Right lobe of liver (tissue), 6 donors: ENCODE data around the gene COG7. TPM values are rescaled to one million over a fixed set of nuclear protein-coding genes. Genes with fewer than 3 reads are reported as not detected.

Source experiments
- ATAC-seq, 4 donors: fragments of 200-7000 bp; cut with Tn5 transposase; one replicate each; pipeline ENCODE4 v1.9.1; 2020; ENCODE audit warnings: mild to moderate bottlenecking in 4 of 4, moderate library complexity in 4 of 4
- DNase-seq, 3 donors: peaks; one replicate each; pipeline ENCODE4 v3.0.0-alpha.2; 2020
- H3K27ac ChIP-seq, 3 donors: fragments of 200-600 bp; one replicate each; pipeline ENCODE4 v1.8.0; 2022
- H3K27me3 ChIP-seq, 2 donors: fragments of 200-600 bp; one replicate each; pipeline ENCODE4 v1.8.0; 2022
- H3K36me3 ChIP-seq, 4 donors: fragments of 200-600 bp; sonication (generic) in 1 of 4; one replicate each; pipeline versions ENCODE4 v1.5.1 to v1.8.0; 2017 to 2022; ENCODE audit warnings: control low read depth in 1 of 4
- H3K4me1 ChIP-seq, 4 donors: fragments of 200-600 bp; sonication (generic) in 1 of 4; one replicate each; pipeline versions ENCODE4 v1.5.1 to v1.8.0; 2017 to 2022; ENCODE audit warnings: control low read depth in 1 of 4
- H3K4me3 ChIP-seq, 3 donors: fragments of 200-600 bp; one replicate each; pipeline ENCODE4 v1.8.0; 2022
- H3K9me3 ChIP-seq, 4 donors: fragments of 200-600 bp; sonication (generic) in 1 of 4; one replicate each; pipeline versions ENCODE4 v1.5.1 to v1.8.0; 2017 to 2022; ENCODE audit warnings: control low read depth in 1 of 4
- POLR2A ChIP-seq: fragments of 450-650 bp; IDR thresholded peaks from one replicate; pipeline ENCODE4 v1.6.1; 2017; ENCODE audit warnings: antibody characterized with exemption, mild to moderate bottlenecking
- WGBS: methylation state at CpG from one replicate; pipeline ENCODE4 v1.1.6; 2018; ENCODE audit warnings: low coverage, low lambda C conversion rate; ENCODE audit not compliant: insufficient coverage; ENCODE audit errors: missing lambda C conversion rate; 5-methylcytosine and 5-hydroxymethylcytosine counted together
- intact Hi-C, 2 donors: fragments of 100-400 bp; cut with DNase I; formaldehyde crosslinking; loops; one replicate each; pipeline versions ENCODE4 v1.11.2 to v1.14.1; 2022
- total RNA-seq, 6 experiments: library from RNA; depleted of rRNA in 2 of 6; stranded (reverse); fragments of >200 nt in 2 of 6; fragmentation: NEBNext Ultra II Directional in 3 of 6; extraction: Animal tissue kit (Norgen Biotek cat#: 25700) in 3 of 6; gene quantifications; one replicate each; pipeline versions ENCODE4 v1.1.0 to v1.2.4, GENCODE V29; 2016 to 2023
- TF ChIP-seq, protein P1 (sequence below), 4 donors: fragments of 200-600 bp in 3 of 4; fragments of 450-650 bp in 1 of 4; IDR thresholded peaks; one replicate each; pipeline versions ENCODE4 v1.5.1 to v1.8.0; 2016 to 2022; ENCODE audit warnings: antibody characterized with exemption in 4 of 4, mild to moderate bottlenecking in 2 of 4
- donor health status: DM: no; HTN: yes; CAD: no.
- donor health status: DM: no; HTN: no; CAD: no.
- donor health status: DM: no; HTN: no; CAD: no.
- donor health status: DM: no; HTN: yes; CAD: no.
- donor health status: DM: no; HTN: yes; CAD: no.

Gene COG7
- total RNA-seq, 6 experiments from 2014 or later, result 7.5 to 11.2 (median 8.4) TPM

DNA sequence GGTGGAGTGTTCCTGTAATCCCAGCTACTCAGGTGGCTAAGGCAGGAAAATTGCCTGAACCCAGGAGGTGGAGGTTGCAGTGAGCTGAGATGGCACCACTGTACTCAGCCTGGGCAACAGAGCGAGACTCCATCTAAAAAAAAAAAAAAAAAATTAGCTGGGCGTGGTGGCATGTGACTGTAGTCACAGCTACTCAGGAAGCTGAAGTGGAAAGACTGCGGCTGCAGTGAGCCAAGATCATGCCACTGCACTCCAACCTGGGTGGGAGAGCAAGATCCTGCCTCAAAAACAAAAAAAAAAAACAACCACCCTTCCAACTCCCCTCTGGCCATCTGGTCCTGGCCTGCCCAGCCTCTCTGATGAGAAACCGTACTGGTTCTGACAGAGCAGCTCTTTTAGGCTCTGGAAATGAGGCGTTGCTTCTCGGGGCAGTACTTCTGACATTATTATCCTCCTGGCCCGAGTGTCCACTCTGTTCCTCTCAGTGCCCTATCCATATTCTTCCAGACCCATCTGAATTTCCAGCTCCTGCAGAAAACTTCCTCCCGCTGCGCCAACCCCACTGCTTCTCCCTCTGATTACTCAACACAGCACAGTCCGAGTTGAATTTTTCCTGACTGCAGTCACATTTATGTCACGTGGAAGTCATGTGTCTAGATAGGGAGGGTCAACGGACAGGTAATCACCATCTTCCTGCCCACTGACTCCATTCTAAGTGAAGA, 44.0 kb upstream of the COG7 start:
- Histone ChIP-seq H3K27me3 (no peaks in the 10 kb centered on the region), H3K27ac (peak overlapping the region; percentile 9 to 40 (median 39)), H3K36me3 (peaks cover 0 to 38% (median 12%) of the 10 kb centered on the region in 4 donors), H3K9me3 (no peaks in the 10 kb centered on the region), H3K4me1 (peaks cover 0 to 26% (median 5%) of the 10 kb centered on the region in 4 donors), H3K4me3 (no peak overlapping the region)
- DNase-seq (peak in 1 of 3 donors; percentile 50), ATAC-seq (peak; percentile 77 to 85 (median 82))
- intact Hi-C loops, result no loop called here
- WGBS, result 27% methylated on average over 11 of the region's 12 CpGs
- TF ChIP-seq, protein P1, sequence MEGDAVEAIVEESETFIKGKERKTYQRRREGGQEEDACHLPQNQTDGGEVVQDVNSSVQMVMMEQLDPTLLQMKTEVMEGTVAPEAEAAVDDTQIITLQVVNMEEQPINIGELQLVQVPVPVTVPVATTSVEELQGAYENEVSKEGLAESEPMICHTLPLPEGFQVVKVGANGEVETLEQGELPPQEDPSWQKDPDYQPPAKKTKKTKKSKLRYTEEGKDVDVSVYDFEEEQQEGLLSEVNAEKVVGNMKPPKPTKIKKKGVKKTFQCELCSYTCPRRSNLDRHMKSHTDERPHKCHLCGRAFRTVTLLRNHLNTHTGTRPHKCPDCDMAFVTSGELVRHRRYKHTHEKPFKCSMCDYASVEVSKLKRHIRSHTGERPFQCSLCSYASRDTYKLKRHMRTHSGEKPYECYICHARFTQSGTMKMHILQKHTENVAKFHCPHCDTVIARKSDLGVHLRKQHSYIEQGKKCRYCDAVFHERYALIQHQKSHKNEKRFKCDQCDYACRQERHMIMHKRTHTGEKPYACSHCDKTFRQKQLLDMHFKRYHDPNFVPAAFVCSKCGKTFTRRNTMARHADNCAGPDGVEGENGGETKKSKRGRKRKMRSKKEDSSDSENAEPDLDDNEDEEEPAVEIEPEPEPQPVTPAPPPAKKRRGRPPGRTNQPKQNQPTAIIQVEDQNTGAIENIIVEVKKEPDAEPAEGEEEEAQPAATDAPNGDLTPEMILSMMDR (IDR thresholded peaks at IDR 0.05), result no peak
- TF ChIP-seq POLR2A, result peak; percentile 23

DNA sequence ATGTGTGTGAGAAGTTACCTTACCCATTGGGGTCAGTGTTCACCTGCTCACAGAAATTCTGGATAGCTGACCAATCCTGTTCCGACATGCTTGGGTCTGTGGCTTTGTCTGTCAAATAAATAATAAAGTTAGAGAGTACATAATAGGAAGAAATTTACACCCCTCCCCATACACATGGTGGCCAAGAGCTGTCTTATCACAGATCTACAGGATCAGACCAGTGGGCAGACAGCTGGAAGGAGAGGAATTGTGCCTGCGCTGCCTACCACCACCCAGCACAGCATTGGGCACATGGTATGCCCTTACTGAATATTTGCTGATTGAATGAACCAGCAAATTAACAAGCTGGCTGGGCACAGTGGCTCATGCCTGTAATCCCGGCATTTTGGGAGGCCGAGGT, 42.7 kb upstream of the COG7 start:
- no peak for DNase-seq
- TF ChIP-seq, protein P1 (IDR thresholded peaks at IDR 0.05), result no peak
- no peak overlapping the region for H3K27ac ChIP-seq
- H3K4me3 ChIP-seq, result no peak overlapping the region
- WGBS, result 90% methylated on average over 4 of the region's 4 CpGs
- no peaks in the 10 kb centered on the region for H3K27me3 ChIP-seq
- peaks cover 0 to 13% (median 4%) of the 10 kb centered on the region in 4 donors for H3K4me1 ChIP-seq
- no peaks in the 10 kb centered on the region for H3K9me3 ChIP-seq
- intact Hi-C loops, result no loop called here
- no peak for ATAC-seq
- peaks cover 0 to 51% (median 17%) of the 10 kb centered on the region in 4 donors for H3K36me3 ChIP-seq

DNA sequence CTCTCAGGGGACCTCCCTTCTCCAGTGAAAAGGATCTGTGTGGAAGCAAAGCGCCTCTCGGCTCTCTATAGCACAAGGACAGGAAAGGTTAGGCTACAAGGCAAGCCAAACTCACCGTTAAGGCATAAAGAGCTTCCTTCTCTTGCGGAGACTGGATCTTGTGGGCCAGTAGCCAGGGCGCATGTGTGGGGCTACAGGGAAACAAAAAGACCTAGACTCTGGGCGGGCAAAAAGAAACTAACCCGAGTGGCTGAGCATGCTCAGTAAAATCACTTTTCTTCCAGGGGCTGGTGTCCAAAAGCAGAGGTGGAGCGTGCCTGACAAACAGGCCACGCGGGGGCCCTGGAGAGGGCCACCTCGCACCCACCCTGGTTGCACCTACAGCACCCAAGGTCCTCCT, 41.2 kb upstream of the COG7 start:
- Histone ChIP-seq H3K27ac (no peak overlapping the region), H3K4me1 (peaks cover 0 to 11% (median 4%) of the 10 kb centered on the region in 4 donors), H3K4me3 (no peak overlapping the region), H3K9me3 (no peaks in the 10 kb centered on the region), H3K27me3 (no peaks in the 10 kb centered on the region), H3K36me3 (peaks cover 0 to 64% (median 19%) of the 10 kb centered on the region in 4 donors)
- intact Hi-C loops, result no loop called here
- TF ChIP-seq POLR2A, result no peak
- TF ChIP-seq, protein P1 (IDR thresholded peaks at IDR 0.05), result no peak
- ATAC-seq (no peak), DNase-seq (no peak)
- WGBS, result 98% methylated on average over 8 of the region's 11 CpGs

DNA sequence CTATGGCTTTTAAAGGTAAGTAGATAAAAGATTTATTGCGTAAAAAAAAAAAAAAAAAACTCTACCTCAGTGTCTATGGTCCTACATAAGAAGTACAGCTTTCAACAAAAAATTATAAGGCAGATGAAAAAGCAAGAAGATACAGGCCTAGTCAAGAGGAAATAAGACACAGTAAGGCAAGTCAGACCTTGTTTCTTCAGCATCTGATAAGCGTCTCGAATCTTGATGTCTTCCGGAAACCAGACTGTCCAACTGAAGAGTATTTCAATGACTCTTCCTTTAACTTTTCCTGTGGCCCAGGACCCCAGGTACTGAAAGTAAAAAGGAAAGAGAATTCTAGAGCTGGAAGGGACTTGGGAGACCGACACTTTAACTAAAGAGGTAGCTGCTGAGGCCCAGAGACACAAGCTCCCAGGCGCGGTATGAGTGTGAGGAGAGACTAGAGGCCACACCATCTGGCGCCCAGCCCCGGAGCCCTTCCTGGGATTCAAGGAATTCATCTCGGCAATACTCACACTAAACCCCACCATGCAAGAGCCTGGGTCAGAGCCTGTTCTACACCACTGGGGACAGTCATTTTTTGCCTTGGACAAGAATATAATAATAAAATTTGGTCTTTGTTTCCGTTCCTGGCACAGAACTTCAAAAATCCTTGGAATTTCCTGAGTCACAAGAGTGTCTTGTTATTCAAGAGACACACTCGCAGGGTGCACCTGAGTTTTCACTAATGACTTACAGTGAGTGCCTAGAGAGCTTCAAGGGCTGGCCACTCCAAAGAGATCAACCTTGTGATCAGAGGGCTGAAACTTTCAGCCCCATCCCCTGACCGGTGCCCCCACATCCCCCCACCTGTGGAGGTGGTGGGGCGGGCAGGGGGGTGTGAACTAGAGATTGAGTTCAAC, 38.8 kb upstream of the COG7 start:
- Histone ChIP-seq H3K4me1 (peaks cover 0 to 4% (median 1%) of the 10 kb centered on the region in 4 donors), H3K4me3 (no peak overlapping the region), H3K27ac (no peak overlapping the region), H3K36me3 (peaks cover 0 to 84% (median 35%) of the 10 kb centered on the region in 4 donors), H3K9me3 (no peaks in the 10 kb centered on the region), H3K27me3 (no peaks in the 10 kb centered on the region)
- DNase-seq (no peak), ATAC-seq (no peak)
- TF ChIP-seq, protein P1 (IDR thresholded peaks at IDR 0.05), result no peak
- TF ChIP-seq POLR2A, result no peak
- intact Hi-C loops, result no loop called here
- 87% methylated on average over 11 of the region's 14 CpGs for WGBS
